PC-9 (cell line): Measurements from ENCODE around the gene SMAD6. TPM values are rescaled to one million over a fixed set of nuclear protein-coding genes. Genes with fewer than 3 reads are reported as not detected.
"Not testable (repeated sequence)": the region's sequence is repeated elsewhere in the genome, so short reads cannot be mapped to it uniquely, and the experiment has no call there.

ENCODE experiments used
- BruUV-seq: library from RNA; stranded (reverse); fragments of 400-500 nt; replicated peaks from 2 replicates; lab custom pipeline; 2021; lab: Mats Ljungman, UMichigan
- CTCF ChIA-PET: fragments of 300-600 bp; sonication (Branson Sonifier 250); formaldehyde crosslinking; loops from one replicate; lab custom pipeline; 2022; ENCODE audit warnings: antibody characterized with exemption; lab: Charles Lee
- POLR2A ChIA-PET: fragments of 300-600 bp; sonication (Branson Sonifier 250); formaldehyde crosslinking; loops from one replicate; lab custom pipeline; 2022; ENCODE audit warnings: antibody characterized with exemption; ENCODE audit not compliant: unreplicated experiment; lab: Charles Lee
- DNase-seq, 2 experiments: peaks; one replicate each; pipeline versions ENCODE4 v3.0.0 to v3.0.0-alpha.2; 2015 to 2022; ENCODE audit warnings: mixed read lengths in 1 of 2
- H2AFZ ChIP-seq: fragments of 200-600 bp; sonication (generic); 2 replicates; pipeline ENCODE4 v1.8.1; 2017; ENCODE audit warnings: antibody characterized with exemption
- H3F3A ChIP-seq: fragments of 200-600 bp; sonication (generic); 2 replicates; pipeline ENCODE4 v1.8.1; 2017; ENCODE audit warnings: antibody characterized with exemption, mild to moderate bottlenecking, low read depth; ENCODE audit not compliant: insufficient read depth
- H3K27ac ChIP-seq: fragments of 200-600 bp; sonication (generic); 2 replicates; pipeline ENCODE4 v1.6.1; 2016; ENCODE audit warnings: mixed run types
- H3K27me3 ChIP-seq: fragments of 200-600 bp; sonication (generic); 2 replicates; pipeline ENCODE4 v1.6.1; 2016; ENCODE audit warnings: low read depth, mixed run types; ENCODE audit not compliant: insufficient read depth
- H3K36me3 ChIP-seq: fragments of 200-600 bp; sonication (generic); 2 replicates; pipeline ENCODE4 v1.6.1; 2016; ENCODE audit warnings: low read depth, mixed run types
- H3K4me1 ChIP-seq: fragments of 200-600 bp; sonication (generic); replicated peaks from 2 replicates; pipeline ENCODE4 v1.6.1; 2016; ENCODE audit warnings: mixed run types; ENCODE audit not compliant: insufficient read depth
- H3K4me2 ChIP-seq: fragments of 200-600 bp; sonication (generic); 2 replicates; pipeline ENCODE4 v1.6.1; 2017; ENCODE audit warnings: mixed run types
- H3K4me3 ChIP-seq: fragments of 200-600 bp; sonication (generic); 2 replicates; pipeline ENCODE4 v1.6.1; 2016; ENCODE audit warnings: mixed run types
- H3K79me2 ChIP-seq: fragments of 200-600 bp; sonication (generic); 2 replicates; pipeline ENCODE4 v1.6.1; 2017; ENCODE audit warnings: low read depth, mixed run types
- H3K9me2 ChIP-seq: fragments of 200-600 bp; sonication (generic); 2 replicates; pipeline ENCODE4 v1.8.1; 2017; ENCODE audit warnings: mild to moderate bottlenecking; ENCODE audit not compliant: insufficient read depth
- H3K9me3 ChIP-seq: fragments of 200-600 bp; sonication (generic); 2 replicates; pipeline ENCODE4 v1.8.1; 2016; ENCODE audit warnings: low read depth; ENCODE audit not compliant: insufficient read depth
- H4K20me1 ChIP-seq: fragments of 200-600 bp; sonication (generic); 2 replicates; pipeline ENCODE4 v1.8.1; 2017; ENCODE audit not compliant: insufficient read depth
- EZH2 ChIP-seq: fragments of 200-600 bp; sonication (generic); IDR thresholded peaks from 2 replicates; pipeline ENCODE4 v1.8.0; 2017; ENCODE audit warnings: antibody characterized with exemption, low read depth
- intact Hi-C: fragments of 100-400 bp; cut with micrococcal nuclease; formaldehyde crosslinking; loops from one replicate; pipeline ENCODE4 v1.10.0; 2022; ENCODE audit not compliant: unreplicated experiment
- total RNA-seq: library from RNA; stranded (reverse); gene quantifications from 2 replicates; pipeline ENCODE4 v1.2.3, GENCODE V29; 2021
- TF ChIP-seq, protein P1 (sequence below): fragments of 200-600 bp; sonication (generic); conservative IDR thresholded peaks from 2 replicates; pipeline ENCODE4 v1.6.1; 2017; ENCODE audit warnings: mixed run types, antibody characterized with exemption, mild to moderate bottlenecking, moderate library complexity

SMAD6 gene
- total RNA-seq, 1 experiment from 2014 or later = 7.1 TPM

DNA sequence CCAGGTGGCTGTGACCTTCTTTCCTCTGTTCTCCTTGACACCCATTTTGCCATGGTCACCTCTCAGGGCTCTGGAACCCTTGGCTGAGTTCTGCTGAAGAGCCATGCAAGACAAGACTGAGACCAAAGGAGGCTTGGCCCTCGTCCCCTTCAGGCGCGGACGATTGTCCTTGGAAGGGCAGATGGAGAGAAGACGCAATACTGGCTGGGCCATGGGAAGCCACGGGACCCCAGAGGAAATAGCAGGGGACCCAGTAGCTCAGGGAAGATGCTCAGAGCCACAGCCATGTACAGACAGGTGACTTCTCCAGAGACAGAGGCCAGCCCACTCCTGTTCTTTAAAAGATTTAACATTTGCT, 125.6 kb downstream of the SMAD6 start:
- POLR2A ChIA-PET = no interaction called here

GRCh38 chr15:66828817-66829541, 126.9 kb downstream of the SMAD6 start:
- DNase-seq, H3K36me3 ChIP-seq, H3K27me3 ChIP-seq, H3K9me3 ChIP-seq, H3K27ac ChIP-seq, H3K79me2 ChIP-seq, BruUV-seq, intact Hi-C loops, H4K20me1 ChIP-seq, POLR2A ChIA-PET, H3K9me2 ChIP-seq, H3K4me3 ChIP-seq, CTCF ChIA-PET, H2AFZ ChIP-seq: not testable (repeated sequence)
- Histone ChIP-seq H3K4me2 (peak overlapping the region; percentile 59; the same call in 1 of the 2 replicates), H3F3A (peaks cover 28% of the 10 kb centered on the region; the same call in 1 of the 2 replicates), H3K4me1 (peaks cover 47% of the 10 kb centered on the region)

More for the DNA sequence above, 125.6 kb downstream of the SMAD6 start:
- H3K36me3 ChIP-seq = no peaks in the 10 kb centered on the region
- TF ChIP-seq, protein P1, sequence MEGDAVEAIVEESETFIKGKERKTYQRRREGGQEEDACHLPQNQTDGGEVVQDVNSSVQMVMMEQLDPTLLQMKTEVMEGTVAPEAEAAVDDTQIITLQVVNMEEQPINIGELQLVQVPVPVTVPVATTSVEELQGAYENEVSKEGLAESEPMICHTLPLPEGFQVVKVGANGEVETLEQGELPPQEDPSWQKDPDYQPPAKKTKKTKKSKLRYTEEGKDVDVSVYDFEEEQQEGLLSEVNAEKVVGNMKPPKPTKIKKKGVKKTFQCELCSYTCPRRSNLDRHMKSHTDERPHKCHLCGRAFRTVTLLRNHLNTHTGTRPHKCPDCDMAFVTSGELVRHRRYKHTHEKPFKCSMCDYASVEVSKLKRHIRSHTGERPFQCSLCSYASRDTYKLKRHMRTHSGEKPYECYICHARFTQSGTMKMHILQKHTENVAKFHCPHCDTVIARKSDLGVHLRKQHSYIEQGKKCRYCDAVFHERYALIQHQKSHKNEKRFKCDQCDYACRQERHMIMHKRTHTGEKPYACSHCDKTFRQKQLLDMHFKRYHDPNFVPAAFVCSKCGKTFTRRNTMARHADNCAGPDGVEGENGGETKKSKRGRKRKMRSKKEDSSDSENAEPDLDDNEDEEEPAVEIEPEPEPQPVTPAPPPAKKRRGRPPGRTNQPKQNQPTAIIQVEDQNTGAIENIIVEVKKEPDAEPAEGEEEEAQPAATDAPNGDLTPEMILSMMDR = no peak
- TF ChIP-seq EZH2 = no peak
- CTCF ChIA-PET = no interaction called here
- H3K4me3 ChIP-seq = no peak overlapping the region
- no peak overlapping the region for H3K4me2 ChIP-seq
- H3K27ac ChIP-seq = no peak overlapping the region
- H4K20me1 ChIP-seq = no peaks in the 10 kb centered on the region
- intact Hi-C loops = no loop called here
- peaks cover 34% of the 10 kb centered on the region for H3K4me1 ChIP-seq
- no peaks in the 10 kb centered on the region for H3K9me2 ChIP-seq
- H3K9me3 ChIP-seq = no peaks in the 10 kb centered on the region
- no peaks in the 10 kb centered on the region for H3K27me3 ChIP-seq
- no peak overlapping the region for H2AFZ ChIP-seq
- no peaks in the 10 kb centered on the region for H3K79me2 ChIP-seq
- BruUV-seq = no TSS peak
- DNase-seq = no peak
- H3F3A ChIP-seq = peaks cover 15% of the 10 kb centered on the region; the same call in 1 of the 2 replicates

DNA sequence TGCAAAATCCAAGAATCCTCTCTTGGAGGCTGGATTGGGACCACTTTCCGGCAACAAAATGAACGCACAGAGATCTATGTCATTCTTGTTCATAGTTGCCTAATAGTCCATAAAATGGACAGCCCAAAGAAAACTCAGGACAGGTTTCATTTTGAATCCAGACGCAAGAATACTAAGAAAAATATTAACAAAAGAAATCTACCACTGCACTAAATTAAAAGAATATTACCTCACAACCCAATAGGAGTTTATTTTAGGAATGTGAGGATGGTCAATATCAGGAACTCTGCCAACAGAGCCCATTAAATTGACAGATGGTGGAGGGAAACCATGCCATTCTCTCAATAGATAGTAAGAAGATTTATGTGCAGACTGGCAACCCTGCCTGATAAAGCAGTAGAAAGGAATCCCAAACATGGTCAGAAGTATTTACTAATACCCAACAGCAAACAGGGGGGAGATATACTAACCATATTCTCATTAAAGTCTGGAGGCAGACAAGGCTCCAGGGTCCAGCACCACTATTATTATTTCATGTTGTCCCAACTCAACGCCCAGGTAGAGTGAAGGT, 127.6 kb downstream of the SMAD6 start:
- H3K4me1 ChIP-seq = peaks cover 54% of the 10 kb centered on the region
- H3K36me3 ChIP-seq = no peaks in the 10 kb centered on the region
- intact Hi-C loops = loop anchor here (1.0 kb wide), 1 partner anchor 22 kb away; no protein-coding TSS in a partner anchor
- H4K20me1 ChIP-seq = no peaks in the 10 kb centered on the region
- DNase-seq = no peak
- no peak for TF ChIP-seq EZH2
- TF ChIP-seq, protein P1 = no peak
- H3K9me2 ChIP-seq = no peaks in the 10 kb centered on the region
- H2AFZ ChIP-seq = no peak overlapping the region
- ChIA-PET POLR2A (interaction anchor here (1.0 kb wide), 1 partner anchor 13 kb away, joined by 4 read pairs; no protein-coding TSS in a partner anchor), CTCF (interaction anchor here (1.2 kb wide), 1 partner anchor 22 kb away, joined by 5 read pairs; no protein-coding TSS in a partner anchor)
- no peaks in the 10 kb centered on the region for H3K27me3 ChIP-seq
- BruUV-seq = no TSS peak
- no peaks in the 10 kb centered on the region for H3K9me3 ChIP-seq
- H3K79me2 ChIP-seq = no peaks in the 10 kb centered on the region
- H3F3A ChIP-seq = peaks cover 30% of the 10 kb centered on the region; the same call in 1 of the 2 replicates
- H3K4me2 ChIP-seq = peak overlapping the region; percentile 59
- H3K27ac ChIP-seq = peak overlapping the region; percentile 77
- no peak overlapping the region for H3K4me3 ChIP-seq
